ENCODE results near the gene NHS. TPM values are rescaled to one million over a fixed set of nuclear protein-coding genes. Genes with fewer than 3 reads are reported as not detected.
"Not testable (repeated sequence)": the region's sequence is repeated elsewhere in the genome, so short reads cannot be mapped to it uniquely, and the experiment has no call there.

NHS gene
- total RNA-seq, 3 donors from 2014 or later, result 8.5 to 11.2 (median 8.8) TPM

DNA sequence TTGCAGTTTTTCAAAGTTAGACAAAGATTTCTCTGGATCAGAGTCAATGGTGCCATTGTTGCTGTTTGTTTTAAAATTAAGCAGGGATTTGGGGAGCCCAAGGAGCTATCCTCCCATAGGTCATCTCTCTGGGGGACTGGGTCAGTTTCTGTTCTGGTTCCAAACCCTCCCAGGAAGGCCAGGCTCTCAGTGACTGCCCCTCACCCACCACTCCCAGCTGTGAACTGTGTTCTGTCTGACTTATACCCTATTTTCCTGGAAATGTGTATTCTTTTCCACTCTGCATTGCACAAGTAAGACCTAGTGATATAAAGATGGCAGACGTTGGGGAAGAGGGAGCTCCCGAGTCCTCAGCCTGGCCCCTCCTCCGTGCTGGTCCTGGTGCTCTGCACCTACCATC lies 65.8 kb downstream of the NHS start:
- peaks cover 0 to 24% of the 10 kb centered on the region in 2 donors for H3K27me3 ChIP-seq
- no peak for DNase-seq (ENCODE audit: low spot score in 2 of 2)

DNA sequence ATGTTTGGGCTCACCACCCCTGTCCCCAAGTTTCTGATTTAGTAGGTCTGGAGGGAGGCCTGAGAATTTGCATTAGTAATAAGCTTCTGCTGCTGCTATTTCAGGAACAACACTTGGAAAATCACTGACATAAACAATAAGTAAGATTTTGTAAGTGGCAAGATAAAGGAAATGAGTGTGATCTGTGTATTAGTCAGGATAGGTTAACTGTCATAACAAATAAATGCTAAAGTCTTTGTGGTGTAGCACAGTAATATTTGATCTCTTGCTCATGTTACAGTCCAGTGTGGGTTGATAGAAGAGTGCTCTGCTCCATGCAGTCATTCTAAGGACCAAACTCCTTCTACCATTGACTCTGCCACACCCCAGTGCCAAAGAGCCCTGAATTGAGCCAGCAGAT lies 67.0 kb downstream of the NHS start:
- Histone ChIP-seq H3K4me1 (no peaks in the 10 kb centered on the region), H3K36me3 (no peaks in the 10 kb centered on the region), H3K27me3 (peaks cover 0 to 21% of the 10 kb centered on the region in 2 donors), H3K27ac (no peak overlapping the region), H3K9me3 (no peaks in the 10 kb centered on the region), H3K4me3 (no peak overlapping the region)
- TF ChIP-seq POLR2A (IDR thresholded peaks at IDR 0.05), result no peak
- no peak for TF ChIP-seq POLR2AphosphoS5 (IDR thresholded peaks at IDR 0.05)
- TF ChIP-seq, protein P1, sequence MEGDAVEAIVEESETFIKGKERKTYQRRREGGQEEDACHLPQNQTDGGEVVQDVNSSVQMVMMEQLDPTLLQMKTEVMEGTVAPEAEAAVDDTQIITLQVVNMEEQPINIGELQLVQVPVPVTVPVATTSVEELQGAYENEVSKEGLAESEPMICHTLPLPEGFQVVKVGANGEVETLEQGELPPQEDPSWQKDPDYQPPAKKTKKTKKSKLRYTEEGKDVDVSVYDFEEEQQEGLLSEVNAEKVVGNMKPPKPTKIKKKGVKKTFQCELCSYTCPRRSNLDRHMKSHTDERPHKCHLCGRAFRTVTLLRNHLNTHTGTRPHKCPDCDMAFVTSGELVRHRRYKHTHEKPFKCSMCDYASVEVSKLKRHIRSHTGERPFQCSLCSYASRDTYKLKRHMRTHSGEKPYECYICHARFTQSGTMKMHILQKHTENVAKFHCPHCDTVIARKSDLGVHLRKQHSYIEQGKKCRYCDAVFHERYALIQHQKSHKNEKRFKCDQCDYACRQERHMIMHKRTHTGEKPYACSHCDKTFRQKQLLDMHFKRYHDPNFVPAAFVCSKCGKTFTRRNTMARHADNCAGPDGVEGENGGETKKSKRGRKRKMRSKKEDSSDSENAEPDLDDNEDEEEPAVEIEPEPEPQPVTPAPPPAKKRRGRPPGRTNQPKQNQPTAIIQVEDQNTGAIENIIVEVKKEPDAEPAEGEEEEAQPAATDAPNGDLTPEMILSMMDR (IDR thresholded peaks at IDR 0.05), result no peak
- intact Hi-C loops (cut with DNase I; ENCODE audit: low total_unique reads), result no loop called here
- no peak for DNase-seq (ENCODE audit: low spot score in 2 of 2)

More for the DNA sequence above, 65.8 kb downstream of the NHS start:
- Histone ChIP-seq H3K36me3 (no peaks in the 10 kb centered on the region), H3K4me3 (no peak overlapping the region), H3K4me1 (no peaks in the 10 kb centered on the region), H3K9me3 (no peaks in the 10 kb centered on the region), H3K27ac (no peak overlapping the region)
- TF ChIP-seq POLR2A (IDR thresholded peaks at IDR 0.05) (no peak), POLR2AphosphoS5 (IDR thresholded peaks at IDR 0.05) (no peak)
- TF ChIP-seq, protein P1 (IDR thresholded peaks at IDR 0.05), result no peak
- intact Hi-C loops (cut with DNase I; ENCODE audit: low total_unique reads), result no loop called here

DNA sequence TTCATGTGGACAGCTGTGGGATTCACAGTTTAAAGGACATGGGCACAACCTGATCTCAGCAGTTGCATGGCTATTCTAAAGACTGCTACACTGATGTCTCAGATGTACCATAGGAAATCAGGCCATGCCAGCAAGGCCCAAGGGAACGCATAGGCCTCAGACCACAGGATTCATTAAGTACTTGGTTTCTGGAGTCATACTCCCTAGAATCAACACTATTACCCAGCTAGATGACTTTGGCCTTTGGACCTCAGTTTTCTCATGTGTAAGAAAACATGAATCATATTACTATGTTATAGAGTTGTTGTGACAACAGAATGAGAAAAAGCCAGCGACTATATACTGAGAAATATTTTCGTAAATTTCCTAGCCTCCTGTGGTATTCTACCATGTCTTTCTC lies 67.9 kb downstream of the NHS start:
- H3K36me3 ChIP-seq, result no peaks in the 10 kb centered on the region
- no peaks in the 10 kb centered on the region for H3K9me3 ChIP-seq
- TF ChIP-seq POLR2AphosphoS5 (IDR thresholded peaks at IDR 0.05), result no peak
- TF ChIP-seq POLR2A (IDR thresholded peaks at IDR 0.05), result no peak
- TF ChIP-seq, protein P1 (IDR thresholded peaks at IDR 0.05), result no peak
- peaks cover 0 to 20% of the 10 kb centered on the region in 2 donors for H3K27me3 ChIP-seq
- H3K4me3 ChIP-seq, result no peak overlapping the region
- H3K27ac ChIP-seq, result no peak overlapping the region
- no peaks in the 10 kb centered on the region for H3K4me1 ChIP-seq
- intact Hi-C loops (cut with DNase I; ENCODE audit: low total_unique reads), result no loop called here
- no peak for DNase-seq (ENCODE audit: low spot score in 2 of 2)

DNA sequence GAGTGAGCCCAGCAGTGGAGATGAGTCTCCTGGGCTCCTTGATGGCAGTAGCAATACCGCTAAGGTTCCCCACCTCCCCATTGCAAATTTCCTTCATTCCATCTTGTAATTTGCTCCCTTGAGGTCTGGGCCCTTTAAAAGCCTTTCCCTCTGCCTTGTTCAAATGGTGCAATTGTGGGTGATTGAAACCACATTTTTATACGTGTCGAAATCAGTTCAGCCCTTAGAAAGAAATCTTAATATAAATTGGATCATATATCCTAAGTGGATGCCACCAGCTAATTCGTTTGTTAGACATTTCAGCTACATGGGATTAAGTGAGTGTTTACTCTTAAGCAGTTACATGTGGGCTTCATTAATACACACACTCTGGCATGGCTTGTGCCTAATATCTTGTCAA lies 68.6 kb downstream of the NHS start:
- Histone ChIP-seq H3K36me3 (no peaks in the 10 kb centered on the region), H3K4me3 (no peak overlapping the region), H3K27ac (no peak overlapping the region), H3K27me3 (peaks cover 0 to 20% of the 10 kb centered on the region in 2 donors), H3K4me1 (no peaks in the 10 kb centered on the region), H3K9me3 (no peaks in the 10 kb centered on the region)
- no peak for DNase-seq (ENCODE audit: low spot score in 2 of 2)
- intact Hi-C loops (cut with DNase I; ENCODE audit: low total_unique reads), result no loop called here
- TF ChIP-seq POLR2AphosphoS5 (IDR thresholded peaks at IDR 0.05), result no peak
- TF ChIP-seq POLR2A (IDR thresholded peaks at IDR 0.05), result no peak
- TF ChIP-seq, protein P1 (IDR thresholded peaks at IDR 0.05), result no peak

DNA sequence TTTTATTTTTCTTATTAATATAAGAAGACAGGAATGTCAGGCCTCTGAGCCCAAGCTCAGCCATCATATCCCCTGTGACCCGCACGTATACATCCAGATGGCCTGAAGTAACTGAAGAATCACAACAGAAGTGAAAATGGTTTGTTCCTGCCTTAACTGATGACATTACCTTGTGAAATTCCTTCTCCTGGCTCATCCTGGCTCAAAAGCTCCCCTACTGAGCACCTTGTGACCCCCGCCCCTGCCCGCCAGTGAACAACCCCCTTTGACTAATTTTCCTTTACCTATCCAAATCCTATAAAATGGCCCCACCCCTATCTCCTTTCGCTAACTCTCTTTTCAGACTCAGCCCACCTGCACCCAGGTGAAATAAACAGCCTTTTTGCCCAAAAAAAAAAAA lies 71.3 kb downstream of the NHS start:
- intact Hi-C loops (cut with DNase I; ENCODE audit: low total_unique reads), result not testable (repeated sequence)

DNA sequence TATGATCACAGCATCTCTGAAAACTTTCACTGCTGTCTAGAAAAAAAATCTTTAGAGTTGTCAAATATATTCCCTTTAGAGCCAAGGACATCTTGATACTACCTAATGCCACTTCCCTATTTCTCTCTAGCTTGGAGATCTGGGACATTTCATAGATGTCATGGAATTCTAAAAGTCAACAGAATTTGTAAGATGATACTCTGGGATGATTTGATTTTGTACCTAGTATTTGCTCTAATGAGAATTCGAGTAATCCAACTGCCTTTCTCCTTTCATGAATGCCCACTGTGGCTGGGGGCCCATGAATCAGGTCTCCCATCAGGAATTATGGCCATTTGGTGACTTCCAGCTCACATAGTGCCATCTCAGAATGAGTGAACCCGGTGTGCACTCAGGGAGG lies 73.2 kb downstream of the NHS start:
- no peak overlapping the region for H3K4me3 ChIP-seq
- H3K4me1 ChIP-seq, result no peaks in the 10 kb centered on the region
- no peak overlapping the region for H3K27ac ChIP-seq
- DNase-seq (ENCODE audit: low spot score in 2 of 2), result no peak
- intact Hi-C loops (cut with DNase I; ENCODE audit: low total_unique reads), result no loop called here
- H3K9me3 ChIP-seq, result no peaks in the 10 kb centered on the region
- TF ChIP-seq, protein P1 (IDR thresholded peaks at IDR 0.05), result no peak
- TF ChIP-seq POLR2A (IDR thresholded peaks at IDR 0.05) (no peak), POLR2AphosphoS5 (IDR thresholded peaks at IDR 0.05) (no peak)
- H3K27me3 ChIP-seq, result peaks cover 0 to 4% of the 10 kb centered on the region in 2 donors
- H3K36me3 ChIP-seq, result no peaks in the 10 kb centered on the region

More for the DNA sequence above, 71.3 kb downstream of the NHS start:
- not testable (repeated sequence) for H3K27ac ChIP-seq; H3K9me3 ChIP-seq; H3K4me1 ChIP-seq; H3K36me3 ChIP-seq; H3K4me3 ChIP-seq; DNase-seq (ENCODE audit: low spot score in 2 of 2)
- H3K27me3 ChIP-seq, result peaks cover 0 to 13% of the 10 kb centered on the region in 2 donors
